IMR-90 (cell line): ENCODE measurements around the gene SP140L.

Source experiments
- CEBPB ChIP-seq: IDR thresholded peaks from 2 replicates; pipeline ENCODE4 v1.6.1; 2012; ENCODE audit warnings: low read depth, low read length, improper control_type of control experiment
- CHD1 ChIP-seq: IDR thresholded peaks from 2 replicates; pipeline ENCODE4 v1.6.1; 2012; ENCODE audit warnings: low read depth, low read length, improper control_type of control experiment
- CTCF ChIP-seq: conservative IDR thresholded peaks from 2 replicates; pipeline ENCODE4 v1.5.1; 2012; ENCODE audit warnings: mild to moderate bottlenecking, low read depth, low read length, improper control_type of control experiment
- ELK1 ChIP-seq: fragments of 150-350 bp; IDR thresholded peaks from 2 replicates; pipeline ENCODE4 v1.6.1; 2016; ENCODE audit warnings: low read depth, mild to moderate bottlenecking, low read length, moderate library complexity, borderline replicate concordance
- FOS ChIP-seq: fragments of 150-350 bp; IDR thresholded peaks from 2 replicates; pipeline ENCODE4 v1.6.1; 2016; ENCODE audit warnings: low read depth, low read length
- MAFK ChIP-seq: IDR thresholded peaks from 2 replicates; pipeline ENCODE4 v1.6.1; 2012; ENCODE audit warnings: low read depth, low read length, improper control_type of control experiment
- MAZ ChIP-seq: IDR thresholded peaks from 2 replicates; pipeline ENCODE4 v1.6.1; 2012; ENCODE audit warnings: low read depth, mild to moderate bottlenecking, low read length, improper control_type of control experiment, moderate library complexity, borderline replicate concordance
- MXI1 ChIP-seq: IDR thresholded peaks from 2 replicates; pipeline ENCODE4 v1.6.1; 2012; ENCODE audit warnings: low read depth, mild to moderate bottlenecking, low read length, moderate library complexity, borderline replicate concordance
- NFE2L2 ChIP-seq: fragments of 150-350 bp; IDR thresholded peaks from 2 replicates; pipeline ENCODE4 v1.6.1; 2016; ENCODE audit warnings: low read depth, mild to moderate bottlenecking, low read length
- POLR2A ChIP-seq: IDR thresholded peaks from 2 replicates; pipeline ENCODE4 v1.6.1; 2012; ENCODE audit warnings: mild to moderate bottlenecking, low read depth, low read length
- RAD21 ChIP-seq: IDR thresholded peaks from 2 replicates; pipeline ENCODE4 v1.6.1; 2012; ENCODE audit warnings: low read length, improper control_type of control experiment
- RFX5 ChIP-seq: IDR thresholded peaks from 2 replicates; pipeline ENCODE4 v1.8.0; 2012; ENCODE audit warnings: low read depth, mild to moderate bottlenecking, low read length, moderate library complexity
- SMC3 ChIP-seq: fragments of 150-350 bp; IDR thresholded peaks from 2 replicates; pipeline ENCODE4 v1.6.1; 2016; ENCODE audit warnings: low read depth, mild to moderate bottlenecking, antibody characterized with exemption, low read length, moderate library complexity
- USF2 ChIP-seq: fragments of 150-350 bp; IDR thresholded peaks from 2 replicates; pipeline ENCODE4 v1.6.1; 2017; ENCODE audit warnings: mild to moderate bottlenecking, antibody characterized with exemption, low read length, low read depth

GRCh38 chr2:230384986-230385385, 58.0 kb downstream of the SP140L start:
- TF ChIP-seq CTCF (no peak), POLR2A (no peak), USF2 (no peak), FOS (no peak), MAZ (no peak), CHD1 (no peak), SMC3 (no peak), RAD21 (no peak), MAFK (no peak), RFX5 (no peak), MXI1 (no peak), CEBPB (no peak), NFE2L2 (no peak), ELK1 (no peak)
